GM18861 (cell line): ENCODE results near the gene CDC42BPA.
"Not testable (repeated sequence)": the region's sequence is repeated elsewhere in the genome, so short reads cannot be mapped to it uniquely, and the experiment has no call there.

Experiments used
- ATAC-seq: cut with Tn5 transposase; IDR thresholded peaks from one replicate; pipeline ENCODE4 v1.9.1; 2021; ENCODE audit not compliant: unreplicated experiment

The CDC42BPA gene

GRCh38 chr1:227265891-227266290, 52.4 kb downstream of the CDC42BPA start:
- no peak for ATAC-seq

DNA sequence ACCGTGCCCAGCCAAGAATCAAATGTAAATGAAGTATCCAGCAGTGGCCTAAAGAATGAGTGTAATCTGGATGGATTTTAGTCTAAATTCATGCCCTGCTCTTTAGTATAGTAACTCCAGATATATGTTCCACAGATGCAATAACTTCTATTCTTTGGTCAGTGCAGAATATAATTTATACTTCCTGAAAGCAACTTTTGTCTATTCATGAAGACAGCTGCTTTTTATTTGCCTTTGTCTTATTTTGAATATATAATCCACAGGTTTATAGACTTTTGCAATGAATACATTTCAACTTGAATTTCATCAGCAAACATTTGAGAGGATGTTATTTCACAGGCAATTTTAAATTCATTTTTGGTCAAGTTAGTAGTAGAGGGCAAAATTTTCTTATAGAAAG, 54.4 kb downstream of the CDC42BPA start:
- no peak for ATAC-seq

GRCh38 chr1:227261501-227261900, 56.8 kb downstream of the CDC42BPA start:
- no peak for ATAC-seq

DNA sequence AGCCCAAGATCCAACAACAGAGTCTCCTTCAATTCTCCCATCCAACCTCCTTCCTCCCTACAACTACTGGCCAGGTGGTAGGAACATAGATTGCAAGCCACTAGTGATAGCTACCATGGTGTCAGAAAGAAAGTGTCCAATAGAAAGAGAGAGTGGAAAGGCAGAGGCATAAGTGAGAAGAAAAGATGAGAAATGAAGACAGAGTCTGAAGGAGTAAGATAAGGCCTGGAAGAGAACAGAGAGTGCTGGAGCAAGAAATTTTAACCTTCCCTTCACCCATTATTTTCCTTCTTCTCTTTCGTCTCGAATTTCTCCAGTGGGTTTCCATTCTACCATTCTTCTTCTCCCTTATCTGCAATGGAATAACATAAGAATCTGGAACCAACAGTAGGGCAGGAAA, 57.9 kb downstream of the CDC42BPA start:
- ATAC-seq: no peak

- no peak for ATAC-seq
Measured at GRCh38 chr1:227257964-227258363, 60.3 kb downstream of the CDC42BPA start.

- no peak for ATAC-seq
Measured at GRCh38 chr1:227255086-227255732, 63.1 kb downstream of the CDC42BPA start.

- no peak for ATAC-seq
Measured at GRCh38 chr1:227253065-227253464, 65.2 kb downstream of the CDC42BPA start.

GRCh38 chr1:227245613-227246320, 72.5 kb downstream of the CDC42BPA start:
- no peak for ATAC-seq

- no peak for ATAC-seq
Measured at GRCh38 chr1:227244339-227245118, 73.8 kb downstream of the CDC42BPA start.

DNA sequence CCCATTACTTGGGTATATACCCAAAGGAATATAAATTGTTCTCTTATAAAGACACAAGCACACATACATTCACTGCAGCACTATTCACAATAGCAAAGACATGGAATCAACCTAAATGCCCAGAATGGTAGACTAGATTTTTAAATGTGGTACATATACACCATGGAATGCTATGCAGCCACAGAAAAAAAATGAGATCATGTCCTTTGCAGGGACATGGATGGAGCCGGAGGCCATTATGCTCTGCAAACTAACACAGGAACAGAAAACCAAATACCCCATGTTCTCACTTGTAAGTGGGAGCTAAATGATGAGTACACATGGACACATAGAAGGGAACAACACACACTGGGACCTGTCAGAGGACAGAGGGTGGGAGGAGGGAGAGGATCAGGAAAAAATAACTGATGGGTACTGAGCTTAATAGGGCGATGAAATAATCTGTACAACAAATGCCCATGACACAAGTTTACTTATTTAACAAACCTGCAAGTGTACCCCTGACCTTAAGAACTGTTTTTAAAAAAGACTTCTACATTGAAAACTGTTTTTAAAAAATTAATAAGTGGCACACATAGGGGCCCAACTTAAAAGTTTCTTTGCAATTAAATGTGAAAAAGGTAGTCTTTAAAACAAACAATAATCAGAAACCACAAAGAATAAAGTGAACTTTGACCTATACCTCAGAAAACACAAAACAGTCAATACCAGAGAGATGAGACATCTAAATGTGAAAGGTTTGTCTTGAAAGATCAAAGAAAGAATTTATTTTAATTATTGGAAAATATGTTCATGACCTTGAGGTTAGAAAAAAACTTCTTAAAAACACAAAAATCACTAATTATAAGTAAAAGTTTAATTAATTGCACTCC, 75.2 kb downstream of the CDC42BPA start:
- ATAC-seq: no peak

GRCh38 chr1:227240983-227241382, 77.3 kb downstream of the CDC42BPA start:
- no peak for ATAC-seq

- peak; percentile 70 for ATAC-seq
Measured at GRCh38 chr1:227234998-227235405, 83.3 kb downstream of the CDC42BPA start.

GRCh38 chr1:227231128-227231527, 87.2 kb downstream of the CDC42BPA start:
- not testable (repeated sequence) for ATAC-seq

GRCh38 chr1:227228201-227228600, 90.1 kb downstream of the CDC42BPA start:
- ATAC-seq: no peak

- no peak for ATAC-seq
Measured at GRCh38 chr1:227227761-227228160, 90.5 kb downstream of the CDC42BPA start.

DNA sequence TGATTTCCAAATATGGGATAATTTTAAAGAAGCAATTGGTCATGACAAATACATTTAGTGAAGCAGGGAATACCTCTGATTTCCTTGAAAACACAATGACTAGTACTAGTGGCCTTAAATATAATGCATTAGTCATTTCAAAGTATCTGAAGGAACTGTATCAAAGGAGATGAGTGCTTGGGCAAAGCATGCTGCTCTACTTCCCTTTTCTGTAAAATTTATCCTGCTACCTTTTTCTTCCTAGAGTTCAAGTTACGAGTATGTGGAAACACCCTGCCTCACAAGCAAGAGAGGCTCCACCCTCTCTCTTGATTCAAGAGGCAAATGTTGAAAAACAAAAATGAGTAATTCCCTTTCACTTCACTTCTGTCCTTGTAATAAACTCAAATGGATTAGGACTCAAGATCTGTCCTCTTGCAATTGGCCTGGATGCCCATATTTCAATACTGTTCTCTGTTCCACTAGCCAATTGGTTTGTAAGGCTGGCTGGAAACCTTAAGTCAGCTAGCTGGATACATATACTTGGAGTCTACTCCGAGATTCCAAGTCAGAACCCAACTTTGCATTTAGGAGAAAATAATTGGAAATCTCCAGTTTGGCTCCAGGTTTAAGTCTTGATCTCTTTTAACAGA, 92.5 kb downstream of the CDC42BPA start:
- ATAC-seq: no peak

DNA sequence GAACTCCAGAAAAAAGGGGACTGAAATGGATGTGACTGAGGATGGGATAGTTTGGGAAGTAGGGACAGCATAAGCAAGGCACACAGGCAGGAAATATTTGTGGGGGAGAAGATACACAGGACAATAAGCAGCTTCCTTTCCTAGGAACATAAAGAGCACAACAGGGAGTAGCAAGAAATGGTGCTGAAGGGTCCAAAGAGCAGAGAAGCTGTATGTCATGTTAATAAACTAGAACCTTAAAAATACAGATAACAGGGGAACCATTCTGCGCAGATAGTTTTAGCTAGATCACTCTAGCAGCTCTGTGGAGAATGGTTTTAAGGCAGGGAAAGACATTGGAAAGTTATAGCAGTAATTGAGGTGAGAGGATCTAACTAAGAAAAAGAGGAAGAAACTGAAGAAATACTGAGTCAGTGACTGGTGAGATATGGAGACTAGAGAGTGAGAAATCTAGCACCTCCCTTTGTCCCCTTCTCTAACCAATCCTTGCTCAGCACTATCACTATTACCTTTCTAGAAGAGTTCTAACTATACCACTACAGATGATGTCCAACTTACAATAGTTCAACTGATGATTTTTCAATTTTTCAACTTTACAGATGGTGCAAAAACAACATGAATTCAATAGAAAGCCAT, 95.0 kb downstream of the CDC42BPA start:
- ATAC-seq: no peak

GRCh38 chr1:227219715-227220292, 98.5 kb downstream of the CDC42BPA start:
- ATAC-seq: no peak

DNA sequence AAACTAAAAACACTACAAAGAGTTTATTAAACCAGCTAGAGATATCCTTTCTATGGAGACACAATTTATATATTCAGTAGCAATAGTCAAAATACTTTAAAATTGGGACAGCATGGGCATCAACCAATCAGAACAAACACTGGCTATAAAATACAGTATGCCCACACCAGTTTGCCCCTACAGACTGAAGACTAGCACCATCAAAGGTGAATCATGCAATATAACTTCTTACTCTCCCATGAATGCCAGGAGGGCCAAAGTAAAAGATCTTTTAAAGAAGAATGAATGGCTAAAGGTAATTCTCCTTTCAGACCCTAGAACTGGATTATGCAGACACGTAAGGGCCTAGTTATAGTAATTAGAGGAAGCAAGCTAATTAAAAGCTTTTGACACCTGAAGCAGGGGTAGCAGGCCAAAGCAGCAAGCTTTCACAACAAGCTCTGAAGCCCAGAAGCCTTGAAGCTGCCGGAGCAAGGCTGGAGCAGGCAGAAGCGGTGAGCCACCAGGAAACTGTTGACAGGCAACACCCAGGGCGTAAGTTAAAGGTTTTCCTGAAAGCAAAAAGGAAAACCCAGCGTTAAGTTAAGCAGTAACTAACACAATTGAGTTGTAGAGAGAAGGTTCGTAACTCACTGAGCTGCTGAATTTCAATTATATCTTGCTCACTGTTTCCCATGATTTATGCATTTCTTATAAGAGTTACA, 99.3 kb downstream of the CDC42BPA start:
- no peak for ATAC-seq
